Cardiac muscle cell (in vitro differentiated cells and primary cell): ENCODE data around the gene RAB40C. TPM values are rescaled to one million over a fixed set of nuclear protein-coding genes. Genes with fewer than 3 reads are reported as not detected.

Experiments
- DNase-seq, 2 donors: peaks; one replicate each; pipeline versions ENCODE4 v3.0.0 to v3.0.0-alpha.2; 2010 to 2017; ENCODE audit warnings: low read depth in 1 of 2, low spot score in 1 of 2
- H3K27ac ChIP-seq: fragments of 200-600 bp; sonication (generic); 2 replicates; pipeline ENCODE4 v1.5.1; 2016
- H3K27me3 ChIP-seq: fragments of 200-600 bp; sonication (generic); 2 replicates; pipeline ENCODE4 v1.6.0; 2016; ENCODE audit warnings: control low read depth
- H3K36me3 ChIP-seq: fragments of 200-600 bp; sonication (generic); 2 replicates; pipeline ENCODE4 v1.5.1; 2016; ENCODE audit warnings: control low read depth
- H3K4me1 ChIP-seq: fragments of 200-600 bp; sonication (generic); 2 replicates; pipeline ENCODE4 v1.8.1; 2017; ENCODE audit warnings: low read depth, mild to moderate bottlenecking, mixed run types
- H3K4me3 ChIP-seq: fragments of 200-600 bp; sonication (generic); 2 replicates; pipeline ENCODE4 v1.5.1; 2016; ENCODE audit warnings: mild to moderate bottlenecking
- H3K9me3 ChIP-seq: fragments of 200-600 bp; sonication (generic); 2 replicates; pipeline ENCODE4 v1.5.1; 2017; ENCODE audit warnings: low read depth, mild to moderate bottlenecking, control low read depth
- CTCF ChIP-seq: IDR thresholded peaks from 2 replicates; pipeline ENCODE4 v1.5.1; 2012; ENCODE audit warnings: low read depth, mild to moderate bottlenecking, low read length
- polyA plus RNA-seq: library from polyadenylated mRNA; unstranded; fragments of >200 nt; fragmentation: Nextera tagmentation; extraction: Ambion mirVana; gene quantifications from 2 replicates; pipeline ENCODE4 v1.2.1, GENCODE V29; 2016
- total RNA-seq: library from RNA; depleted of rRNA; stranded (reverse); fragments of >200 nt; gene quantifications from 2 replicates; pipeline ENCODE4 v1.2.3, GENCODE V29; 2016

RAB40C gene
- total and polyA plus RNA-seq, 2 experiments from 2014 or later, result 30.8 to 45.9 TPM

- Histone ChIP-seq H3K4me3 (no peak overlapping the region), H3K36me3 (no peaks in the 10 kb centered on the region), H3K9me3 (no peaks in the 10 kb centered on the region), H3K27me3 (peaks cover 42% of the 10 kb centered on the region), H3K4me1 (peaks cover 20% of the 10 kb centered on the region), H3K27ac (no peak overlapping the region)
- no peak for TF ChIP-seq CTCF
- DNase-seq, result no peak
Measured at GRCh38 chr16:561413-561794, 28.5 kb upstream of the RAB40C start.

GRCh38 chr16:561957-562938 lies 27.6 kb upstream of the RAB40C start:
- no peak overlapping the region for H3K4me3 ChIP-seq
- DNase-seq, result no peak
- H3K27me3 ChIP-seq, result peaks cover 42% of the 10 kb centered on the region
- TF ChIP-seq CTCF, result no peak
- H3K4me1 ChIP-seq, result peaks cover 28% of the 10 kb centered on the region
- H3K36me3 ChIP-seq, result no peaks in the 10 kb centered on the region
- no peak overlapping the region for H3K27ac ChIP-seq
- H3K9me3 ChIP-seq, result no peaks in the 10 kb centered on the region

GRCh38 chr16:563072-563644 lies 26.7 kb upstream of the RAB40C start:
- Histone ChIP-seq H3K4me1 (peaks cover 28% of the 10 kb centered on the region), H3K4me3 (no peak overlapping the region), H3K9me3 (no peaks in the 10 kb centered on the region), H3K36me3 (no peaks in the 10 kb centered on the region), H3K27me3 (peaks cover 42% of the 10 kb centered on the region), H3K27ac (no peak overlapping the region)
- TF ChIP-seq CTCF, result no peak
- DNase-seq, result no peak

GRCh38 chr16:564690-565418 lies 25.0 kb upstream of the RAB40C start:
- H3K27ac ChIP-seq, result peak overlapping the region; percentile 60
- no peak overlapping the region for H3K4me3 ChIP-seq
- H3K36me3 ChIP-seq, result no peaks in the 10 kb centered on the region
- H3K4me1 ChIP-seq, result peaks cover 32% of the 10 kb centered on the region
- DNase-seq, result no peak
- TF ChIP-seq CTCF, result no peak
- peaks cover 25% of the 10 kb centered on the region for H3K27me3 ChIP-seq
- no peaks in the 10 kb centered on the region for H3K9me3 ChIP-seq

- no peaks in the 10 kb centered on the region for H3K9me3 ChIP-seq
- H3K27me3 ChIP-seq, result peaks cover 17% of the 10 kb centered on the region
- no peak overlapping the region for H3K4me3 ChIP-seq
- DNase-seq, result peak; percentile 21 to 48
- peaks cover 32% of the 10 kb centered on the region for H3K4me1 ChIP-seq
- TF ChIP-seq CTCF, result no peak
- H3K36me3 ChIP-seq, result no peaks in the 10 kb centered on the region
- peak overlapping the region; percentile 60 for H3K27ac ChIP-seq
Measured at GRCh38 chr16:565419-566330, 24.2 kb upstream of the RAB40C start.
